ENCODE measurements around the gene CMTM7.

DNA sequence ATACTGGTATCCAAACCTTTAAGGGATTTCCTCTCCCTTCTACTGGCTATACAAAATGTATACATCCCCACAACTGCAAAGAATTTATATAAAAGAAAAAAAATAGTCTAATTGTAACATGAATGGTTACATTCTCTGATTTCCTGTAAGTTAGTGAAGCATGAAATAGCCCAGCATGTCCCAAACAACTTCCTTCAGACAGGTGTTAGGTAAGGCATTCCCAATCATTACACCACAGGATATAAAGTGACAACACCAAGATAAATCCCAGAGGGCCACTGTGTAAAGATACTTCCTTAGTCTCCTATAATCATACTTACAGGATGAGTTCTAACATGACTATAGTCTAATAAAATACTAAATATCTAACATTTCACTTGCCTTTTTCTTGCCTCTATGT lies 103.4 kb downstream of the CMTM7 start:
- TF ChIP-seq, protein P1, sequence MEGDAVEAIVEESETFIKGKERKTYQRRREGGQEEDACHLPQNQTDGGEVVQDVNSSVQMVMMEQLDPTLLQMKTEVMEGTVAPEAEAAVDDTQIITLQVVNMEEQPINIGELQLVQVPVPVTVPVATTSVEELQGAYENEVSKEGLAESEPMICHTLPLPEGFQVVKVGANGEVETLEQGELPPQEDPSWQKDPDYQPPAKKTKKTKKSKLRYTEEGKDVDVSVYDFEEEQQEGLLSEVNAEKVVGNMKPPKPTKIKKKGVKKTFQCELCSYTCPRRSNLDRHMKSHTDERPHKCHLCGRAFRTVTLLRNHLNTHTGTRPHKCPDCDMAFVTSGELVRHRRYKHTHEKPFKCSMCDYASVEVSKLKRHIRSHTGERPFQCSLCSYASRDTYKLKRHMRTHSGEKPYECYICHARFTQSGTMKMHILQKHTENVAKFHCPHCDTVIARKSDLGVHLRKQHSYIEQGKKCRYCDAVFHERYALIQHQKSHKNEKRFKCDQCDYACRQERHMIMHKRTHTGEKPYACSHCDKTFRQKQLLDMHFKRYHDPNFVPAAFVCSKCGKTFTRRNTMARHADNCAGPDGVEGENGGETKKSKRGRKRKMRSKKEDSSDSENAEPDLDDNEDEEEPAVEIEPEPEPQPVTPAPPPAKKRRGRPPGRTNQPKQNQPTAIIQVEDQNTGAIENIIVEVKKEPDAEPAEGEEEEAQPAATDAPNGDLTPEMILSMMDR (IDR thresholded peaks at IDR 0.05), result no peak
- no peak for TF ChIP-seq POLR2A (IDR thresholded peaks at IDR 0.05)
